GM12874 (cell line): ENCODE measurements around the gene GASK1A.

Experiments used
- TF ChIP-seq, protein P1 (sequence below): IDR thresholded peaks from 2 replicates; pipeline ENCODE4 v1.5.1; 2011; ENCODE audit warnings: low read depth, mild to moderate bottlenecking, control low read depth, low read length, moderate library complexity; ENCODE audit not compliant: insufficient read depth

Gene GASK1A

DNA sequence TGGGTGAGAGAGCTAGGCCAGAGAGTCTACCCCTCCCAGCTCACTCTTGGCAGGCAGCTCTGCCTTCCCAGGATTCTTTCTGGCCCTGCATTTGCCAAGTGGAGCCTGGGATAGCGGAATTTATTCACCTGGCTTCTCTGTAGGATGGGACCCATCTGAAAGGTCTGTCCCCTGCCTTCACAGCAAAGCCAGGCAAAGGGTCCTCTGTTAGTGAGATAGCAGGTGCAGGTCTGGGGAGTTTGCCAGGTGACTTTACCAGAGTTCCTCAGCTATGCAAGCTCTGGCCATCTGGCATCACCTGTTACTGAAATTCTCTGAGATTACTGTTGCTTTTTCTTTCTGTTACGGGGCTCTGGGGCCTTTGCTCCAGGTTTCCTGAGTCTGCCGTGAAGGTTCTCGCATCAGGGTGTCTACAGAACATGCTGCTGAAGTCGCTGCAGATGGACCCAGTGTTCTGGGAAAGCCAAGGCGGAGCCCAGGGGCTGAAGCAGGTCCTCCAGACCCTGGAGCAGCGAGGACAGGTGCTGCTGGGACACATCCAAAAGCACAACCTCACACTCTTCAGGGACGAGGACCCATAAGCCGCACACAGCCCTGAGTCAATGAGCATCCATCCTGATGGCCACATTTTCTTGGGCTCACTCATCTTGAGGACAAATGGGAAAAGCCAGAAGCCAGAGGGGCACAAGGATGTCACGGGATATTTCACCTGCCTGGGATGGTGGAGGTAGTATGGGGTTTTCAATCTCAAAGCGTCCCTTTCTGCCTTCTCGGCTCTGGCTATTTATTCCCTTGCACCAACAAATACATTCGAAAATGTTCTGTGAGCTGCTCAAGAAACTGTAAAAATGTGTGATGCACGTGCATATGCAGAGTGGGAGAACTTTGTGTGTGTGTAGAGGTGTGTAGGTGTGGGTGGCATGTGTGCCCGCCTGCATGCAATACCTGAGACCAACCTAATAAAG is 77.0 kb downstream of the GASK1A start:
- TF ChIP-seq, protein P1, sequence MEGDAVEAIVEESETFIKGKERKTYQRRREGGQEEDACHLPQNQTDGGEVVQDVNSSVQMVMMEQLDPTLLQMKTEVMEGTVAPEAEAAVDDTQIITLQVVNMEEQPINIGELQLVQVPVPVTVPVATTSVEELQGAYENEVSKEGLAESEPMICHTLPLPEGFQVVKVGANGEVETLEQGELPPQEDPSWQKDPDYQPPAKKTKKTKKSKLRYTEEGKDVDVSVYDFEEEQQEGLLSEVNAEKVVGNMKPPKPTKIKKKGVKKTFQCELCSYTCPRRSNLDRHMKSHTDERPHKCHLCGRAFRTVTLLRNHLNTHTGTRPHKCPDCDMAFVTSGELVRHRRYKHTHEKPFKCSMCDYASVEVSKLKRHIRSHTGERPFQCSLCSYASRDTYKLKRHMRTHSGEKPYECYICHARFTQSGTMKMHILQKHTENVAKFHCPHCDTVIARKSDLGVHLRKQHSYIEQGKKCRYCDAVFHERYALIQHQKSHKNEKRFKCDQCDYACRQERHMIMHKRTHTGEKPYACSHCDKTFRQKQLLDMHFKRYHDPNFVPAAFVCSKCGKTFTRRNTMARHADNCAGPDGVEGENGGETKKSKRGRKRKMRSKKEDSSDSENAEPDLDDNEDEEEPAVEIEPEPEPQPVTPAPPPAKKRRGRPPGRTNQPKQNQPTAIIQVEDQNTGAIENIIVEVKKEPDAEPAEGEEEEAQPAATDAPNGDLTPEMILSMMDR = no peak

DNA sequence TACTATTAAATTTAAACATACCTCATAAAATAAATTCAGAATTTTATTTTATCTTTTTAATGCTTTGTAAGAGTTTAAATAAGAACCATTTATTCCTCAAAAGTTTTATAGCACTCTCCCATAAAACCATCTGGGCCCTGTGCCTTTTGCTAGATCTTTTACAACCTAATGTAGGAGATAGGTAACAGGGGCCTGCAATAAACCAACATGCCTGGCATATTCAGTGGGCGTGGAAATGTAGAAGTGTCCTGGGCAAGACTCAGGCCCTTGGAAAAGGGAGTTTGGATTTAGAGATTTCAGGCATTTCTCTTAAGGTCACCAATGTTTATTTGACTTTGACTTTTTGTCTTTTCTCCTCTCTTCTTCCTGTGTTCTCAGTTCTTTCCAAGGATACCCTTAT is 80.3 kb downstream of the GASK1A start:
- TF ChIP-seq, protein P1 = no peak

DNA sequence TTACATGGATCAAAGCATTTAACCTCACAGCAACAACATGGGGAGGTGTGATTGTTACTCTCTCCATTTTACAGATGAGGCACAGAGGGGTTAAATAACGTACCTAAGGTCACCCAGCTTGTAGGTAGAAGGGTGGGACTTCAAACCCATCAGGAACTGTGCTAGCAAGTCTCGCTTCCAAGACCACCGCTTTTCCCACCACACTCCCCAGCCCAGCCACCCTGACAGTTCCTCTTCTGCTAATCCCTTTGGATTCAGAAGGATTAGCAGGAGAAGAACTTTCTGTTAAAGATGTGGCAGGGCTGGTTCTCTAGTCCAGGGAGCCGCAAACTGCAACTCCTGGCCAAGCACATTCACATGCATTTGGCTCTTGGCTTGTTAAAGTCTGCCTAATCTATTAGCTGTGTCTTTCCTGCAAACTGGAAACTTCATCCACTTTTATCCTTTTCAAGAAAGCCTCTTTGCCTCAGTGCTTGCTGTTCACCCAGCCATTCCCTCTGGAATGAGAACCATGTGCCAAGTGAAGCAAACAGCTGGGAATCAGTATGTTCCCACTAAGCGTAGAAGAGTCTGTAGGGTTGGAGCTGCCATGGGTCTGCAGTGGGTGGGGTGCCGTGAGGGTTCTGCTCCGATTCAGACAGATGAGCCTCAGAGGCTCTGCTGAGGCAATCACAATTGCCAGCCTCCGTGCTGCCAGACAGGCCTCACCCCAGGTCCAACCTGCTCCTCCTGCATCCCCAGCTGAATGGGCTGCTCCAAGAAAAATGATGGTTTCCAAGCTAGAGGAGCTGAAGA is 82.2 kb downstream of the GASK1A start:
- TF ChIP-seq, protein P1 = no peak

DNA sequence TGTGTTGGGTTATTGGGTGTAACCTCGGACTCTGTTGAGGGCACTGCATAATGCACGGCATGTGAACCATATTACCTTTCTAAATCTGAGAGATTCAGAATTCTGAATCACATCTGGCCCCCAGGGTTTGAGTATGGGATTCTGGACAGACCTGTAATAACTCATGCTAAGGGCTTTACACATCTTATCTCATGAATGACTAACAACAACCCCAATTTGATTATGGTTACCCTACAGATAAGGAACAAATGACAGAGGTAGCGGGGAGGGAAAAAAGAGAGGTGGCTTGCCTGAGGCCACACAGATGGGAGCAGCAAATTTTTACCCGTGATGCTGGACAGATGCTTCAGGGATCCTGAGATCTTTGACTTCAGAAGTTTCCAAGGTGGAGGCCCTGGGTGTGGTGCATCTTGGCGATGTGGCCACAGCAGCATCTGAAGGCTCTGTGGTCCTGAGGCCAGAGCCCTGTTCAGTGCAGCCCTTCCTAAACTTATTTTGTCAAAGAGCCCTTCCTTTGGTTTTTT is 83.0 kb downstream of the GASK1A start:
- TF ChIP-seq, protein P1 = no peak

DNA sequence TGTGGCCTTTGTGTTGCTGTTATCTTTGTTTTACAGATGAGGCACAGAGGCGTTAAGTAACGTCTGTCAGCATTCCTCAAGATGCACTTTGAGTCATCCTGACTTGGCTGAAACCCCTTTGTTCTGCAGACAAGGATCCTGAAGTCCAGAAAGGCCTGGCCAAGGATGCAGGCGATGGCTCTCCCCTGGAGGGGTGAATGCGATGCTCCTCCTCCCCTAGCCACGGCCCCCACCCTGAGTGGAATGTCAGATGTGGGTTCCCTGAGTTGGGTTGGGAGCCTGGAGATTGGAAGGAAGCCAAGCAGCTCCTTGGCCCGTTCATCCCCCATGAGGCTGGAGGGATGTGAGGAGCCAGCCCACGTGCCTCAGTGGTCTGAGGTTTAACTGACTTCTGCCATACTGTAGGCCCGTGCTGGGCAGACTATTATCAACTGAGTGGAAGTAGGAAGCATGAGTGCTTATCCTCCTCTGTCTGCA is 83.5 kb downstream of the GASK1A start:
- TF ChIP-seq, protein P1 = no peak

DNA sequence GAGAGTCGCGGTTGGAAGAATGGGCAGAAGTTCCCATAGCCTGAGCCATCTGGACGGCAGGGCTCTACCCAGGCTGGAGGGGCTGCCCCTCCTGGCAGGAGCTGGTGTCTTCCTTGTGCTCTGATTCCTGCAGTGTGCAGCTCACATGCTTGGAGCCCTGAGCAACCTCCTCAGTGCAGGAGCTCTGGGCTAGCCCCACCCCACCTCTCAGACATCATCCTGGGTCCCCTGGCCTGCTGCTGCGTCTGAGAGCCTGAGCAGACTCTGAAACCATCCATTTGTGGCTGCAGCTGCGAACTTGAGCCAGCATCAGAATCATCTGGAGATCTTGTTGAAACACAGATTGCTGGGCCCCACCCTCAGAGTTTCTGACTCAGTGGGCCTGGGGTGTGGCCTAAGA is 84.0 kb downstream of the GASK1A start:
- TF ChIP-seq, protein P1 = no peak
